Measurements from ENCODE around the gene SLC5A2.
"Not testable (repeated sequence)": the region's sequence is repeated elsewhere in the genome, so short reads cannot be mapped to it uniquely, and the experiment has no call there.

Gene SLC5A2

GRCh38 chr16:31483081-31483480 is at the start of gene SLC5A2:
SLC5A2 (plus strand) TSS chr16:31483123; CDS start chr16:31483137, 14 bp downstream.
- no peak for DNase-seq (ENCODE audit: low read depth)

GRCh38 chr16:31435341-31436220 is 47.3 kb upstream of the SLC5A2 start:
- DNase-seq (ENCODE audit: low read depth), result no peak

GRCh38 chr16:31436221-31437045 is 46.5 kb upstream of the SLC5A2 start:
- DNase-seq (ENCODE audit: low read depth), result no peak

- no peak for DNase-seq (ENCODE audit: low read depth)
Observed at GRCh38 chr16:31438414-31438813, 44.5 kb upstream of the SLC5A2 start.

- not testable (repeated sequence) for DNase-seq (ENCODE audit: low read depth)
Observed at GRCh38 chr16:31439023-31439422, 43.9 kb upstream of the SLC5A2 start.

GRCh38 chr16:31439519-31439918 is 43.4 kb upstream of the SLC5A2 start:
- DNase-seq (ENCODE audit: low read depth), result no peak

GRCh38 chr16:31440516-31441184 is 42.3 kb upstream of the SLC5A2 start:
- DNase-seq (ENCODE audit: low read depth), result no peak

GRCh38 chr16:31441956-31442355 is 41.0 kb upstream of the SLC5A2 start:
- no peak for DNase-seq (ENCODE audit: low read depth)

- not testable (repeated sequence) for DNase-seq (ENCODE audit: low read depth)
Observed at GRCh38 chr16:31445931-31446330, 37.0 kb upstream of the SLC5A2 start.

- DNase-seq (ENCODE audit: low read depth), result no peak
Observed at GRCh38 chr16:31451201-31451600, 31.7 kb upstream of the SLC5A2 start.

GRCh38 chr16:31451681-31452351 is 31.1 kb upstream of the SLC5A2 start:
- DNase-seq (ENCODE audit: low read depth), result no peak

- DNase-seq (ENCODE audit: low read depth), result no peak
Observed at GRCh38 chr16:31452631-31453106, 30.3 kb upstream of the SLC5A2 start.

- no peak for DNase-seq (ENCODE audit: low read depth)
Observed at GRCh38 chr16:31453255-31454204, 29.4 kb upstream of the SLC5A2 start.

- DNase-seq (ENCODE audit: low read depth), result no peak
Observed at GRCh38 chr16:31455601-31456314, 27.2 kb upstream of the SLC5A2 start.

GRCh38 chr16:31456988-31457360 is 25.9 kb upstream of the SLC5A2 start:
- DNase-seq (ENCODE audit: low read depth), result no peak

- no peak for DNase-seq (ENCODE audit: low read depth)
Observed at GRCh38 chr16:31458073-31458843, 24.7 kb upstream of the SLC5A2 start.

GRCh38 chr16:31458844-31459686 is 23.9 kb upstream of the SLC5A2 start, which contains the start of gene ARMC5:
ARMC5 (plus strand) TSS chr16:31459501; CDS start chr16:31459525, 24 bp downstream.
- peak; percentile 87 for DNase-seq (ENCODE audit: low read depth)
